Amniotic stem cell (primary cell): ENCODE measurements around the gene RHBDF2.

ENCODE experiments used
- DNase-seq: peaks from one replicate; lab custom pipeline; 2025; lab: John Stamatoyannopoulos, UW

RHBDF2 gene

GRCh38 chr17:76479515-76480060, 21.6 kb downstream of the RHBDF2 start:
- DNase-seq: no peak

GRCh38 chr17:76478730-76479514, 22.3 kb downstream of the RHBDF2 start:
- no peak for DNase-seq

- no peak for DNase-seq
Measured at GRCh38 chr17:76478097-76478496, 23.1 kb downstream of the RHBDF2 start.

- no peak for DNase-seq
Measured at GRCh38 chr17:76477576-76477975, 23.6 kb downstream of the RHBDF2 start.

GRCh38 chr17:76476736-76477135, 24.5 kb downstream of the RHBDF2 start:
- DNase-seq: no peak

- no peak for DNase-seq
Measured at GRCh38 chr17:76475302-76475701, 25.9 kb downstream of the RHBDF2 start.

- no peak for DNase-seq
Measured at GRCh38 chr17:76474894-76475293, 26.3 kb downstream of the RHBDF2 start.

- DNase-seq: no peak
Measured at GRCh38 chr17:76474238-76474637, 27.0 kb downstream of the RHBDF2 start.

- no peak for DNase-seq
Measured at GRCh38 chr17:76473541-76473985, 27.7 kb downstream of the RHBDF2 start.

- no peak for DNase-seq
Measured at GRCh38 chr17:76472726-76473125, 28.5 kb downstream of the RHBDF2 start.

GRCh38 chr17:76472258-76472645, 29.0 kb downstream of the RHBDF2 start:
- no peak for DNase-seq

GRCh38 chr17:76471498-76472257, 29.5 kb downstream of the RHBDF2 start:
- no peak for DNase-seq

- no peak for DNase-seq
Measured at GRCh38 chr17:76469991-76470739, 31.1 kb downstream of the RHBDF2 start.

GRCh38 chr17:76469076-76469990, 31.9 kb downstream of the RHBDF2 start:
- no peak for DNase-seq

- DNase-seq: no peak
Measured at GRCh38 chr17:76468634-76469010, 32.6 kb downstream of the RHBDF2 start.

- DNase-seq: no peak
Measured at GRCh38 chr17:76467809-76468633, 33.2 kb downstream of the RHBDF2 start.

GRCh38 chr17:76467366-76467765, 33.9 kb downstream of the RHBDF2 start, which contains the start of gene AANAT:
Gene AANAT (plus strand): TSS chr17:76467603. CDS start chr17:76468747, 1,144 bp downstream.
- DNase-seq: no peak

- no peak for DNase-seq
Measured at GRCh38 chr17:76466775-76467130, 34.5 kb downstream of the RHBDF2 start.

GRCh38 chr17:76462556-76463290, 38.5 kb downstream of the RHBDF2 start:
- no peak for DNase-seq
